Astrocyte (in vitro differentiated cells and primary cell): ENCODE data around the gene PHAX. TPM values are rescaled to one million over a fixed set of nuclear protein-coding genes. Genes with fewer than 3 reads are reported as not detected.

ENCODE experiments used
- DNase-seq: peaks from one replicate; pipeline ENCODE4 v3.0.0-alpha.2; 2010; ENCODE audit warnings: low read depth
- FAIRE-seq: peaks from 2 replicates; lab custom pipeline; 2011; peaks lifted over from hg19 to GRCh38; lab: Jason Lieb, UNC
- H2AFZ ChIP-seq: 2 replicates; pipeline ENCODE4 v1.6.0; 2012; ENCODE audit warnings: low read depth, low read length, inconsistent platforms
- H3K27ac ChIP-seq: 2 replicates; pipeline ENCODE4 v1.5.1; 2011; ENCODE audit warnings: low read depth, low read length, inconsistent platforms
- H3K27me3 ChIP-seq: 2 replicates; pipeline ENCODE4 v1.6.0; 2011; ENCODE audit warnings: low read length, inconsistent platforms; ENCODE audit not compliant: insufficient read depth
- H3K36me3 ChIP-seq: 2 replicates; pipeline ENCODE4 v1.5.1; 2011; ENCODE audit warnings: low read length, inconsistent platforms; ENCODE audit not compliant: insufficient read depth
- H3K4me1 ChIP-seq: 2 replicates; pipeline ENCODE4 v1.5.1; 2011; ENCODE audit warnings: low read length, inconsistent platforms; ENCODE audit not compliant: insufficient read depth
- H3K4me2 ChIP-seq: 2 replicates; pipeline ENCODE4 v1.6.0; 2012; ENCODE audit warnings: low read length, inconsistent platforms
- H3K4me3 ChIP-seq: 2 replicates; pipeline ENCODE4 v1.5.1; 2011; ENCODE audit warnings: low read depth, mild to moderate bottlenecking, low read length, inconsistent platforms; ENCODE audit not compliant: insufficient read depth
- H3K79me2 ChIP-seq: 2 replicates; pipeline ENCODE4 v1.6.0; 2012; ENCODE audit warnings: mild to moderate bottlenecking, low read length, inconsistent platforms; ENCODE audit not compliant: insufficient read depth
- H3K9ac ChIP-seq: 2 replicates; pipeline ENCODE4 v1.6.0; 2012; ENCODE audit warnings: mild to moderate bottlenecking, low read length, inconsistent platforms
- H3K9me3 ChIP-seq: 2 replicates; pipeline ENCODE4 v1.5.1; 2012; ENCODE audit warnings: low read depth, mild to moderate bottlenecking, low read length, inconsistent platforms; ENCODE audit not compliant: insufficient read depth
- H4K20me1 ChIP-seq: 2 replicates; pipeline ENCODE4 v1.6.0; 2012; ENCODE audit warnings: low read length, inconsistent platforms; ENCODE audit not compliant: insufficient read depth
- H3K27ac Mint-ChIP-seq: one replicate; pipeline ENCODE4 v1.8.0; 2021; ENCODE audit warnings: mild to moderate bottlenecking, mixed read lengths; ENCODE audit not compliant: unreplicated experiment
- H3K27me3 Mint-ChIP-seq: one replicate; pipeline ENCODE4 v1.8.0; 2021; ENCODE audit warnings: low read depth, mixed read lengths; ENCODE audit not compliant: unreplicated experiment
- H3K36me3 Mint-ChIP-seq: one replicate; pipeline ENCODE4 v1.8.0; 2021; ENCODE audit warnings: low read depth, mixed read lengths; ENCODE audit not compliant: unreplicated experiment
- H3K4me1 Mint-ChIP-seq: one replicate; pipeline ENCODE4 v1.8.0; 2021; ENCODE audit warnings: low read depth, mixed read lengths; ENCODE audit not compliant: unreplicated experiment
- H3K4me3 Mint-ChIP-seq: one replicate; pipeline ENCODE4 v1.8.0; 2021; ENCODE audit warnings: mild to moderate bottlenecking, moderate library complexity, mixed read lengths; ENCODE audit not compliant: unreplicated experiment
- H3K9me3 Mint-ChIP-seq: one replicate; pipeline ENCODE4 v1.8.0; 2021; ENCODE audit warnings: mild to moderate bottlenecking, mixed read lengths; ENCODE audit not compliant: unreplicated experiment
- CTCF ChIP-seq: IDR thresholded peaks from 2 replicates; pipeline ENCODE4 v1.5.1; 2011; ENCODE audit warnings: low read depth, mild to moderate bottlenecking, inconsistent platforms, low read length, moderate library complexity; ENCODE audit not compliant: insufficient read depth
- EZH2 ChIP-seq: IDR thresholded peaks from 2 replicates; pipeline ENCODE4 v1.6.1; 2012; ENCODE audit warnings: mild to moderate bottlenecking, low read length, inconsistent platforms; ENCODE audit not compliant: insufficient read depth
- total RNA-seq: library from RNA; stranded (reverse); gene quantifications from 2 replicates; pipeline ENCODE4 v1.2.1, GENCODE V29; 2021

PHAX gene
- total RNA-seq, 1 donor from 2014 or later: 58.1 TPM

- no peaks in the 10 kb centered on the region for H3K27me3 Mint-ChIP-seq
- no peak overlapping the region for H2AFZ ChIP-seq
- no peaks in the 10 kb centered on the region for H3K4me1 ChIP-seq
- no peaks in the 10 kb centered on the region for H3K4me1 Mint-ChIP-seq
- no peak overlapping the region for H3K27ac ChIP-seq
- H3K9me3 Mint-ChIP-seq: no peaks in the 10 kb centered on the region
- H3K79me2 ChIP-seq: no peaks in the 10 kb centered on the region
- no peaks in the 10 kb centered on the region for H3K36me3 ChIP-seq
- no peaks in the 10 kb centered on the region for H4K20me1 ChIP-seq
- no peak overlapping the region for H3K4me2 ChIP-seq
- no peaks in the 10 kb centered on the region for H3K27me3 ChIP-seq
- DNase-seq (no peak), FAIRE-seq (no peak)
- H3K4me3 ChIP-seq: no peak overlapping the region
- no peaks in the 10 kb centered on the region for H3K9me3 ChIP-seq
- TF ChIP-seq EZH2: no peak
- TF ChIP-seq CTCF: no peak
- no peaks in the 10 kb centered on the region for H3K36me3 Mint-ChIP-seq
- H3K27ac Mint-ChIP-seq: no peak overlapping the region
- H3K9ac ChIP-seq: no peak overlapping the region
- H3K4me3 Mint-ChIP-seq: no peak overlapping the region
These were observed 36.2 kb downstream of the PHAX start for GRCh38 chr5:126636956-126637355.

GRCh38 chr5:126640866-126641265, 40.1 kb downstream of the PHAX start:
- Histone ChIP-seq H2AFZ (no peak overlapping the region), H4K20me1 (no peaks in the 10 kb centered on the region), H3K27ac (no peak overlapping the region), H3K4me2 (no peak overlapping the region), H3K27me3 (no peaks in the 10 kb centered on the region), H3K9me3 (peaks cover 5% of the 10 kb centered on the region), H3K79me2 (no peaks in the 10 kb centered on the region), H3K4me1 (no peaks in the 10 kb centered on the region), H3K9ac (no peak overlapping the region), H3K4me3 (no peak overlapping the region), H3K36me3 (no peaks in the 10 kb centered on the region)
- Mint-ChIP-seq H3K4me1 (no peaks in the 10 kb centered on the region), H3K27ac (no peak overlapping the region), H3K27me3 (no peaks in the 10 kb centered on the region), H3K4me3 (no peak overlapping the region), H3K36me3 (no peaks in the 10 kb centered on the region), H3K9me3 (no peaks in the 10 kb centered on the region)
- FAIRE-seq (no peak), DNase-seq (no peak)
- TF ChIP-seq EZH2 (no peak), CTCF (no peak)

- H3K4me1 Mint-ChIP-seq: no peaks in the 10 kb centered on the region
- H3K9me3 Mint-ChIP-seq: no peaks in the 10 kb centered on the region
- H3K9ac ChIP-seq: no peak overlapping the region
- no peak overlapping the region for H3K4me3 ChIP-seq
- H3K79me2 ChIP-seq: no peaks in the 10 kb centered on the region
- no peak overlapping the region for H3K27ac ChIP-seq
- TF ChIP-seq EZH2: no peak
- no peak for TF ChIP-seq CTCF
- H3K4me1 ChIP-seq: no peaks in the 10 kb centered on the region
- peaks cover 5% of the 10 kb centered on the region for H3K9me3 ChIP-seq
- DNase-seq (no peak), FAIRE-seq (no peak)
- no peaks in the 10 kb centered on the region for H3K36me3 Mint-ChIP-seq
- no peaks in the 10 kb centered on the region for H4K20me1 ChIP-seq
- no peaks in the 10 kb centered on the region for H3K27me3 ChIP-seq
- no peaks in the 10 kb centered on the region for H3K36me3 ChIP-seq
- H3K27me3 Mint-ChIP-seq: no peaks in the 10 kb centered on the region
- H3K4me2 ChIP-seq: no peak overlapping the region
- no peak overlapping the region for H3K4me3 Mint-ChIP-seq
- H2AFZ ChIP-seq: no peak overlapping the region
- no peak overlapping the region for H3K27ac Mint-ChIP-seq
These were observed 40.6 kb downstream of the PHAX start for GRCh38 chr5:126641387-126641786.
